Lung (tissue), 12 donors: ENCODE data around the gene ADAMTS15. TPM values are rescaled to one million over a fixed set of nuclear protein-coding genes. Genes with fewer than 3 reads are reported as not detected.

Source experiments
- ATAC-seq: fragments of 200-7000 bp; cut with Tn5 transposase; one replicate; pipeline ENCODE4 v1.9.1; 2020; ENCODE audit warnings: moderate number of reproducible peaks; ENCODE audit not compliant: insufficient read depth, low FRiP score
- DNase-seq, 3 donors: peaks; one replicate each; pipeline ENCODE4 v3.0.0-alpha.2; 2013 to 2017
- H3K27ac ChIP-seq, 2 donors: one replicate each; pipeline ENCODE4 v1.5.1; 2013; ENCODE audit warnings: mild to moderate bottlenecking in 2 of 2, moderate library complexity in 2 of 2, control low read depth in 1 of 2, inconsistent platforms in 1 of 2, low read depth in 1 of 2, low read length in 1 of 2
- H3K27me3 ChIP-seq, 3 donors: one replicate each; pipeline ENCODE4 v1.5.1; 2013; ENCODE audit warnings: low read length in 2 of 3; ENCODE audit not compliant: control insufficient read depth in 3 of 3, insufficient read depth in 3 of 3
- H3K36me3 ChIP-seq, 4 donors: one replicate each; pipeline ENCODE4 v1.5.1; 2013; ENCODE audit warnings: low read length in 4 of 4, mild to moderate bottlenecking in 1 of 4, moderate library complexity in 1 of 4; ENCODE audit not compliant: control insufficient read depth in 4 of 4, insufficient read depth in 4 of 4
- H3K4me1 ChIP-seq, 5 donors: one replicate each; pipeline ENCODE4 v1.5.1; 2013; ENCODE audit warnings: low read length in 5 of 5, mild to moderate bottlenecking in 2 of 5, moderate library complexity in 1 of 5; ENCODE audit not compliant: control insufficient read depth in 5 of 5, insufficient read depth in 5 of 5
- H3K4me3 ChIP-seq: one replicate; pipeline ENCODE4 v1.5.1; 2013; ENCODE audit warnings: mild to moderate bottlenecking, control low read depth, moderate library complexity
- H3K9ac ChIP-seq, 2 donors: one replicate each; pipeline ENCODE4 v1.5.1; 2013; ENCODE audit warnings: low read length in 2 of 2, control low read depth in 1 of 2; ENCODE audit not compliant: insufficient read depth in 1 of 2
- H3K9me3 ChIP-seq, 4 donors: one replicate each; pipeline ENCODE4 v1.5.1; 2013; ENCODE audit warnings: low read length in 3 of 4, mild to moderate bottlenecking in 1 of 4, moderate library complexity in 1 of 4; ENCODE audit not compliant: control insufficient read depth in 4 of 4, insufficient read depth in 3 of 4
- WGBS, 2 donors: extraction: QIAGEN DNeasy Blood & Tissue Kit; methylation state at CpG; one replicate each; pipeline ENCODE4 v1.1.7; 2013; 5-methylcytosine and 5-hydroxymethylcytosine counted together
- polyA plus RNA-seq, 2 donors: library from polyadenylated mRNA; stranded (reverse); fragments of 200-250 nt; gene quantifications; one replicate each; pipeline ENCODE4 v1.2.1, GENCODE V29; 2013
- total RNA-seq, 2 donors: library from RNA; depleted of rRNA in 1 of 2; stranded (reverse); fragments of >200 nt in 1 of 2; gene quantifications; one replicate each; pipeline ENCODE4 v1.2.1, GENCODE V29; 2014 to 2021
- TF ChIP-seq, protein P1 (sequence below): IDR thresholded peaks from 2 replicates; pipeline ENCODE4 v1.5.1; 2012; ENCODE audit warnings: mild to moderate bottlenecking; ENCODE audit errors: control extremely low read depth, extremely low read depth
- donor health status: control.
- donor health status: control.
- donor health status: Bipolar disorder and iron deficiency.
- donor health status: healthy.
- donor health status: DM: yes; HTN: yes; CAD: no.

The ADAMTS15 gene
- total and polyA plus RNA-seq, 4 donors, result 4.4 to 22.9 (median 13.3) TPM

DNA sequence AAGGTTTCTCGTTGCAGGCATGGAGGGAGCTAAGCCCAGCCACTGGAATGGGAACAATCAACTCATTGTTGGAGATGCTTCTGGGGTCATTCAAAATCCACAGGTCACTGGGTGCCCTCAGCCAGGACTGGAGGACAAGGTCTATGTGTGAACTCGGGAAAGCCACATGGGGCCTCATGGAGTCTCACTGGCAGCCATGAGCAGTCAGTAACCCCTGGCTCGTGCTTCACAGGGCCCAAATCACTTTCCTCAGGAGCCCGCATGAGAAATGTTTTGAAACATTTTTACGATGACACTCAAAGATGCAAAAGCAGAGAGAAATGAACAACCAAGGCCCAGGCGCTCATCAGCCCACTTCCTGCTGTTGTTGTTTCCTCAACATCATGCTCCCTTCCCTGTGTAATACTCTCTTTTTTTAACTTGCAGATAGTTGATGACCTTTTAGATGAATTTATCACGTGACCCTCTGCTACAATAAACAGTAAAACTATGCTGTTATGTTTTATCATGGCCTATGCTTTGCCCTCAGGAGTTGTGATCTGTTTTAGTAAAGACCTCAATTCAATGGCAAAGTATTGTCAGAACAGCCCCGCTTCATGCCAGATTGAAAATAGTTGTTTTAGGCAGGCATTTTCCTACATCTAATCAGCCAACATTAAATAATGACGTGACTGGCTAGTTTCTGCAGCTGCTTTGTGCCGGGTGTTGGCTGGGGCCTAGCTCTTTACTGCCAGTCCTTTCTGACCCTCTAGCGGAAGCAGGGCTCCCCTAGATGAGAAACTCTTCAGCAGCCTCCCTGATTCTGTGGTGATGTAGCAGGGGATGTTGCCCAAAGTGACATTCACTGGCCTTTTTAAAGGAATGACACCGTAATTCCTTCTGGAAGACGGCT, 39.7 kb downstream of the ADAMTS15 start:
- no peaks in the 10 kb centered on the region for H3K27me3 ChIP-seq
- H3K27ac ChIP-seq, result peak overlapping the region in 1 of 2 donors; percentile 77
- ATAC-seq, result peak; percentile 21
- H3K4me3 ChIP-seq, result no peak overlapping the region
- no peaks in the 10 kb centered on the region for H3K9me3 ChIP-seq
- TF ChIP-seq, protein P1, sequence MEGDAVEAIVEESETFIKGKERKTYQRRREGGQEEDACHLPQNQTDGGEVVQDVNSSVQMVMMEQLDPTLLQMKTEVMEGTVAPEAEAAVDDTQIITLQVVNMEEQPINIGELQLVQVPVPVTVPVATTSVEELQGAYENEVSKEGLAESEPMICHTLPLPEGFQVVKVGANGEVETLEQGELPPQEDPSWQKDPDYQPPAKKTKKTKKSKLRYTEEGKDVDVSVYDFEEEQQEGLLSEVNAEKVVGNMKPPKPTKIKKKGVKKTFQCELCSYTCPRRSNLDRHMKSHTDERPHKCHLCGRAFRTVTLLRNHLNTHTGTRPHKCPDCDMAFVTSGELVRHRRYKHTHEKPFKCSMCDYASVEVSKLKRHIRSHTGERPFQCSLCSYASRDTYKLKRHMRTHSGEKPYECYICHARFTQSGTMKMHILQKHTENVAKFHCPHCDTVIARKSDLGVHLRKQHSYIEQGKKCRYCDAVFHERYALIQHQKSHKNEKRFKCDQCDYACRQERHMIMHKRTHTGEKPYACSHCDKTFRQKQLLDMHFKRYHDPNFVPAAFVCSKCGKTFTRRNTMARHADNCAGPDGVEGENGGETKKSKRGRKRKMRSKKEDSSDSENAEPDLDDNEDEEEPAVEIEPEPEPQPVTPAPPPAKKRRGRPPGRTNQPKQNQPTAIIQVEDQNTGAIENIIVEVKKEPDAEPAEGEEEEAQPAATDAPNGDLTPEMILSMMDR, result no peak
- 70 to 86% methylated on average over 13 of the region's 13 CpGs for WGBS, 2 donors
- peaks cover 0 to 57% (median 14%) of the 10 kb centered on the region in 5 donors for H3K4me1 ChIP-seq
- DNase-seq, result peak; percentile 96 to 99 (median 99)
- no peak overlapping the region for H3K9ac ChIP-seq
- H3K36me3 ChIP-seq, result no peaks in the 10 kb centered on the region

DNA sequence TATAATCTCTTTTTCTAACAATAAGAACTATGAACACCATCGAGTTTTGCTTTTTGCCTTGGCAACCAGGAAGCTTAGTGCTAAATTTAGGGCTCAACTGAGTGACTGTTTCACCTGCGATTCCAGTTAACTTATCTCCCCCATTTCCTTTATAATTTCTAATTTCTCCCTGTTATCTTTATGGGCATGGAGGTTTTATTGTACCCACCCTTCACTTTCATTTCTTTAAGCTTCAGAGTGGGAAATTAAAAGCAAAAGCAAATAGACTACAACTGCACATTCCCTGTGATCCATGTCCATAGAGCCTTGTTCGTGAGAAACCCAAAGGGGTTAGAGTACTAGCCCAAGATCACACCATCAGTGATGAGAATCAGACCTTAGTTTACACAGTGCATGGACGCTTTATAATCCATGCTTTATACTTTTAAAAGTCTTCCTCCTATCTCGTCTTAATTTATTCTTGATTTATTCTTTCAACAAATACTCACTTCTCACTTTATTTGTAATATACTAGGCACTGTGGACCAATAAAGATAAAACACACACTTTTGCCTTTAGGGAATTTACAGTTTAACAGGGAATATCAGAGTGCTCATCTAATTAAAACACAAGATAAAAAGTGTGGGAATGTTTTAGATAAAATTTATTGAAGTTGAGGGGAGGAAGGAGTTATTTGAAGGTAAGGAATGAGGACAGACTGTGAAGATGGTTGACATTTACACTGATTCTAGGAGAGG, 40.6 kb downstream of the ADAMTS15 start:
- DNase-seq, result no peak
- no peak overlapping the region for H3K9ac ChIP-seq
- H3K4me1 ChIP-seq, result peaks cover 0 to 52% (median 14%) of the 10 kb centered on the region in 5 donors
- no peak overlapping the region for H3K27ac ChIP-seq
- no peak for ATAC-seq
- WGBS, 2 donors, result 73 to 85% methylated on average over 5 of the region's 5 CpGs
- no peaks in the 10 kb centered on the region for H3K9me3 ChIP-seq
- no peaks in the 10 kb centered on the region for H3K36me3 ChIP-seq
- H3K4me3 ChIP-seq, result no peak overlapping the region
- no peaks in the 10 kb centered on the region for H3K27me3 ChIP-seq
- TF ChIP-seq, protein P1, result no peak

DNA sequence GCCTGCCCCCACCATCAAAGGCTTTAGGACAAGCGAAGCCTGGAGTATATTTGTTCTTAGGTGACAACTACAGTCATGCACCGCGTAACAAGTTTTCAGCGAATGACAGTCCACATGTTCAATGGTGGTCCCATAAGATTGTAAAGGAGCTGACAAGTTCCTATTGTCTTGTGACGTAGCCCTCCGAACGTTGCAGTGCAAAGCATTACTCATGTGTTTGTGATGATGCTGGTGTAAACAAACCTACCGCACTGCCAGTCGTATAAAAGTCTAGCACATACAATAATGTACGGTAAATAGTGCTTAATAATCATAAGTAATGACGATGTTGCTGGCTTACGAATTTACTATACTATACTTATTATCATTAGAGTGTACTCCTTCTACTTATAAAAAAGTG, 41.3 kb downstream of the ADAMTS15 start:
- no peak for DNase-seq
- TF ChIP-seq, protein P1, result no peak
- no peak for ATAC-seq
- no peak overlapping the region for H3K4me3 ChIP-seq
- no peaks in the 10 kb centered on the region for H3K27me3 ChIP-seq
- H3K9ac ChIP-seq, result no peak overlapping the region
- H3K9me3 ChIP-seq, result no peaks in the 10 kb centered on the region
- peaks cover 0 to 51% (median 14%) of the 10 kb centered on the region in 5 donors for H3K4me1 ChIP-seq
- no peaks in the 10 kb centered on the region for H3K36me3 ChIP-seq
- no peak overlapping the region for H3K27ac ChIP-seq
- WGBS, 2 donors, result 88 to 92% methylated on average over 12 of the region's 12 CpGs
